NCI-H2029 treated with DMSO at 0.1 percent for 48 hours (cell line): ENCODE data around the gene MST1R.
A peak's percentile ranks its signal among the peaks of the same experiment; 100 is the strongest.

Experiments used
- DNase-seq: peaks from one replicate; lab custom pipeline; 2025; lab: John Stamatoyannopoulos, UW

MST1R gene

DNA sequence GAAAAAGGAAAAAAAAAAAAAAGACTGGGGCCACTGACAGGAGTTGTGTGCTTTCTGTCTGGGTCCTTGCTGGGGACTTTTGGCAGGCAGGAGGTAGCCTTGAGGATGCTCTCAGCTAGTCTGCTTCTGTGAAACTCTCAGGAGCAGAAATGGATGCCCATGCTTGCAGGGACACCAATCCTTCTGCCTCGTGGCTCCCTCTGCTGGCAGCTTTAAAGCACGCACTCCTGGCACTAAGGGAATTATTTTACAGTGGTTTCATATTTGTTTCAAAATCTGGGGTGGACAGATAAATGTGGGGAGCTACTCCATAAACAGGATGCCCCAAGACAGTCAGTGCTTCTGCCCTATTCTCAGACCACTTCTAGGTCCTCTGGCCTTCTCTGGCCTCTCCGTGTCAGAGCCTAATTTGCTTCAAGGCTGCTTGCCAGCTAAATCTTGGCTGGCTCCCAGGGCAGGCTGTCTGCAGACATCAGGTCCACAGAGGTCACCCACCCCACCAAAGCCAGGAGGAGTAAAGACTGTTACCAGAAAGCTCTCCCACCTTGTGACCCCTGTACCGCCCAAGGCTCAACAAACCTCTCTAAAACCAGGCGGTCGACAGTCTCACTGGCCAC lies 64.4 kb downstream of the MST1R start:
- DNase-seq, result peak; percentile 66
